Adrenal gland (tissue), 12 donors: ENCODE results near the gene GJC1. TPM values are rescaled to one million over a fixed set of nuclear protein-coding genes. Genes with fewer than 3 reads are reported as not detected.

ENCODE experiments used
- DNase-seq, 7 donors: peaks; one replicate each; pipeline ENCODE4 v3.0.0-alpha.2; 2019 to 2020
- H3K27ac ChIP-seq, 5 donors: fragments of 200-600 bp; sonication (generic) in 4 of 5; 1 replicate in 3 of 5; 2 replicates in 2 of 5; pipeline versions ENCODE4 v1.5.1 to v1.8.0; 2016 to 2020; ENCODE audit warnings: mild to moderate bottlenecking in 1 of 5
- H3K27me3 ChIP-seq: fragments of 200-600 bp; 2 replicates; pipeline ENCODE4 v1.8.0; 2021
- H3K36me3 ChIP-seq, 2 donors: fragments of 200-600 bp; replicated peaks in 1 of 2; 1 replicate in 1 of 2; 2 replicates in 1 of 2; pipeline versions ENCODE4 v1.5.1 to v1.8.0; 2018 to 2022
- H3K4me1 ChIP-seq, 2 donors: fragments of 200-600 bp; replicated peaks in 1 of 2; 1 replicate in 1 of 2; 2 replicates in 1 of 2; pipeline versions ENCODE4 v1.5.1 to v1.8.0; 2018 to 2021
- H3K4me3 ChIP-seq, 4 donors: fragments of 200-600 bp; sonication (generic) in 3 of 4; one replicate each; pipeline ENCODE4 v1.5.1; 2016 to 2018
- H3K9me3 ChIP-seq, 3 donors: fragments of 200-600 bp; sonication (generic) in 1 of 3; replicated peaks in 1 of 3; 1 replicate in 2 of 3; 2 replicates in 1 of 3; pipeline versions ENCODE4 v1.5.1 to v1.8.0; 2016 to 2021
- CTCF ChIP-seq, 6 experiments: fragments of 450-650 bp in 4 of 6; fragments of 200-600 bp in 2 of 6; sonication (generic) in 1 of 6; IDR thresholded peaks; 1 replicate in 5 of 6; 2 replicates in 1 of 6; pipeline versions ENCODE4 v1.5.1 to v1.8.0; 2016 to 2021; ENCODE audit warnings: antibody characterized with exemption in 6 of 6, mild to moderate bottlenecking in 2 of 6, moderate library complexity in 1 of 6
- POLR2A ChIP-seq, 2 donors: fragments of 450-650 bp; IDR thresholded peaks; one replicate each; pipeline ENCODE4 v1.6.1; 2017; ENCODE audit warnings: antibody characterized with exemption in 2 of 2, mild to moderate bottlenecking in 2 of 2, moderate library complexity in 1 of 2
- WGBS, 4 donors: extraction: QIAGEN DNeasy Blood & Tissue Kit in 2 of 4; methylation state at CpG; one replicate each; pipeline versions ENCODE4 v1.1.5 to v1.1.7; 2013 to 2017; 5-methylcytosine and 5-hydroxymethylcytosine counted together
- intact Hi-C, 2 donors: fragments of 100-400 bp; cut with DNase I; formaldehyde crosslinking; loops; one replicate each; pipeline versions ENCODE4 v1.14.1 to v1.15.0; 2022 to 2023
- polyA plus RNA-seq, 3 donors: library from polyadenylated mRNA; stranded (reverse); fragments of 200-250 nt in 2 of 3; fragments of 350-450 nt in 1 of 3; fragmentation: Illumina TruSeq in 1 of 3; extraction: RNeasy Lipid Tissue Mini Kit (QIAGEN cat#74804) in 1 of 3; gene quantifications; one replicate each; pipeline ENCODE4 v1.2.3, GENCODE V29; 2013 to 2014
- total RNA-seq, 9 donors: library from RNA; depleted of rRNA in 4 of 9; stranded (reverse); fragments of >200 nt in 4 of 9; fragments of 120-200 nt in 1 of 9; fragmentation: NEBNext Ultra II Directional in 1 of 9; extraction: Animal tissue kit (Norgen Biotek cat#: 25700) in 1 of 9; gene quantifications; one replicate each; pipeline versions ENCODE4 v1.1.0 to v1.2.4, GENCODE V29; 2013 to 2023
- donor health status: healthy with polysubstance abuse.
- donor health status: Bipolar disorder and iron deficiency.
- donor health status: DM: yes; HTN: yes; CAD: no.
- donor health status: DM: no; HTN: no; CAD: no.
- donor health status: DM: no; HTN: no; CAD: no.
- donor health status: DM: yes; HTN: yes; CAD: no.

GJC1 gene
- total and polyA plus RNA-seq, 12 donors = 0.69 to 12.3 (median 2.1) TPM

- no peak overlapping the region for H3K4me3 ChIP-seq
- TF ChIP-seq POLR2A (IDR thresholded peaks at IDR 0.05) (no peak), CTCF (IDR thresholded peaks at IDR 0.05) (no peak)
- DNase-seq = no peak
- 81 to 92% (median 89%) methylated on average over 11 to 19 of the region's 19 CpGs for WGBS, 4 donors
- no peak overlapping the region for H3K27ac ChIP-seq
- no peaks in the 10 kb centered on the region for H3K9me3 ChIP-seq
- peaks cover 11 to 15% of the 10 kb centered on the region in 2 donors for H3K4me1 ChIP-seq
- intact Hi-C loops = loop anchor here in 1 of 2 donors (10.0 kb wide), 2 partner anchors 238 to 358 kb away; partner anchors contain the start of genes ACBD4 and PLCD3
- peaks cover 15% of the 10 kb centered on the region for H3K27me3 ChIP-seq
- no peaks in the 10 kb centered on the region for H3K36me3 ChIP-seq
Measured at GRCh38 chr17:44776628-44777393, 53.3 kb downstream of the GJC1 start.

- no peak for DNase-seq
- no peaks in the 10 kb centered on the region for H3K9me3 ChIP-seq
- H3K36me3 ChIP-seq = no peaks in the 10 kb centered on the region
- H3K4me3 ChIP-seq = peak overlapping the region in 1 of 4 donors; percentile 53
- no peak for TF ChIP-seq CTCF (IDR thresholded peaks at IDR 0.05)
- TF ChIP-seq POLR2A (IDR thresholded peaks at IDR 0.05) = no peak
- intact Hi-C loops = loop anchor here in 1 of 2 donors (2.0 to 10.0 kb wide), 3 partner anchors 89 to 359 kb away; partner anchors contain the start of genes ACBD4 and PLCD3
- 9 to 28% (median 11%) methylated on average over 13 to 43 of the region's 43 CpGs for WGBS, 4 donors
- H3K27ac ChIP-seq = no peak overlapping the region
- peaks cover 15% of the 10 kb centered on the region for H3K27me3 ChIP-seq
- peaks cover 11 to 15% of the 10 kb centered on the region in 2 donors for H3K4me1 ChIP-seq
Measured at GRCh38 chr17:44775838-44776621, 54.1 kb downstream of the GJC1 start.

- peak; percentile 97 to 99 (median 98) for DNase-seq
- Histone ChIP-seq H3K4me1 (peaks cover 11 to 15% of the 10 kb centered on the region in 2 donors), H3K27ac (peak overlapping the region in 2 of 5 donors; percentile 55 to 69), H3K27me3 (peaks cover 15% of the 10 kb centered on the region), H3K4me3 (peak overlapping the region in 2 of 4 donors; percentile 20 to 53), H3K9me3 (no peaks in the 10 kb centered on the region), H3K36me3 (no peaks in the 10 kb centered on the region)
- peak in 1 of 2 donors; percentile 29 for TF ChIP-seq POLR2A (IDR thresholded peaks at IDR 0.05)
- peak in 1 of 6 experiments; percentile 45 for TF ChIP-seq CTCF (IDR thresholded peaks at IDR 0.05)
- intact Hi-C loops = loop anchor here in 1 of 2 donors (2.0 to 10.0 kb wide), 3 partner anchors 90 to 360 kb away; partner anchors contain the start of genes ACBD4 and PLCD3
- 0 to 15% (median 0%) methylated on average over 8 to 50 of the region's 50 CpGs for WGBS, 4 donors
Measured at GRCh38 chr17:44775136-44775837, 54.8 kb downstream of the GJC1 start.
